ENCODE data around the gene BACH2. TPM values are rescaled to one million over a fixed set of nuclear protein-coding genes. Genes with fewer than 3 reads are reported as not detected.

The BACH2 gene
- total RNA-seq, 1 donor from 2014 or later: 2.1 TPM

- no peak for TF ChIP-seq CTCF (IDR thresholded peaks at IDR 0.05; ENCODE audit: insufficient read depth, low read length, severe bottlenecking)
- Histone ChIP-seq H3K36me3 (ENCODE audit: control insufficient read depth, insufficient read depth, low read length) (no peaks in the 10 kb centered on the region), H3K27me3 (ENCODE audit: control insufficient read depth, insufficient read depth, low read length) (no peaks in the 10 kb centered on the region), H3K4me3 (ENCODE audit: low read depth, low read length) (no peak overlapping the region)
- no peak for DNase-seq (ENCODE audit: low read depth)
- FAIRE-seq: no peak
Measured at GRCh38 chr6:89934685-89935366, 361.8 kb downstream of the BACH2 start.

DNA sequence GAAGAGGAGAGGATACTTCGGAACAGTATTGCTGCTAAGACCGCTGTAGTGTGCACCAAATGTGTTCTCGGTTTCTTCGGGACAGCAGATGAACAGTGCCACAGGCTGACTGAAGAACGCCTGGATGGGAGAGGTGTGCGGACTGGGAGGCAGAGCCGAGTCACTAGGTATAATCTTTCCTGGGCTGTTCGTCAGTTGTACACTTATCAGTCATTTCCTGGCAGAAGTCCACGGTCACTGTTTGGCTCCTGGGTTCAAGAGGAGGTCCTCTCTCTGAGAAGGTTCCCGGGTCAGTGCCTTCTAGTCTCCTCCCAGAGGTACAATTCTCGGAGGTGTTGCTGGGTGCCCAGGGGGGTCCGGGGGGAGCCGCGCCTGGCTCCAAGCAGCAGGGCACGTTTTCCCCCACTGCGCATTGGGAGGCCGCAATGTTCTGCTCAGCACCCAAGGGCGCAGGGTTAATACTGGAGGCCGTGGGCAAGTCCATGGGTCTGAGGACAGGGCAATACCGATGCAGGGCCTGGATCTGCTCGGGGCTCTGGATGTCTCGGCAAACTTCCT lies 364.3 kb downstream of the BACH2 start:
- no peak overlapping the region for H3K4me3 ChIP-seq (ENCODE audit: low read depth, low read length)
- no peaks in the 10 kb centered on the region for H3K36me3 ChIP-seq (ENCODE audit: control insufficient read depth, insufficient read depth, low read length)
- DNase-seq (ENCODE audit: low read depth) (no peak), FAIRE-seq (no peak)
- TF ChIP-seq CTCF (IDR thresholded peaks at IDR 0.05; ENCODE audit: insufficient read depth, low read length, severe bottlenecking): no peak
- no peaks in the 10 kb centered on the region for H3K27me3 ChIP-seq (ENCODE audit: control insufficient read depth, insufficient read depth, low read length)

DNA sequence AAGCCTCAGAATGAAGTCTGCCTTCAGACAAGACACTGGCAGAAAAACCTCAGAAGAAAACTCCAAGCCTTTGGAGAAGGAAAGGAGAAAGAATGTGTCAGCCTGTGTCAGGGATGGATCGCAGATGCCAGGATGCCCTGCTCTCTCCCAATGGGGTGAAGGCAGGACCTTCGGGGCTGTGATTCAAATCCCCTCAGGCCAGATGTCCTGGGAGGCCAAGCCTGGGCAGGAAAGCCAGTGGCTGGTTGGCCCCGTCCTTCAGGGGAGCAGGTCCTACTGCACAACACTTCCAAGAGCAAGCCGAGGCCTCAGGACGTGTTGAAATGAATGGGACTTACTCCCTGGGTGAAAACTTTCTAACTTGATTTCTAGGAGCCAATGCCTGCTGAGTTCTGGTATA lies 365.9 kb downstream of the BACH2 start:
- Histone ChIP-seq H3K4me3 (ENCODE audit: low read depth, low read length) (no peak overlapping the region), H3K27me3 (ENCODE audit: control insufficient read depth, insufficient read depth, low read length) (no peaks in the 10 kb centered on the region), H3K36me3 (ENCODE audit: control insufficient read depth, insufficient read depth, low read length) (no peaks in the 10 kb centered on the region)
- FAIRE-seq: peak; percentile 66
- DNase-seq (ENCODE audit: low read depth): no peak
- no peak for TF ChIP-seq CTCF (IDR thresholded peaks at IDR 0.05; ENCODE audit: insufficient read depth, low read length, severe bottlenecking)

DNA sequence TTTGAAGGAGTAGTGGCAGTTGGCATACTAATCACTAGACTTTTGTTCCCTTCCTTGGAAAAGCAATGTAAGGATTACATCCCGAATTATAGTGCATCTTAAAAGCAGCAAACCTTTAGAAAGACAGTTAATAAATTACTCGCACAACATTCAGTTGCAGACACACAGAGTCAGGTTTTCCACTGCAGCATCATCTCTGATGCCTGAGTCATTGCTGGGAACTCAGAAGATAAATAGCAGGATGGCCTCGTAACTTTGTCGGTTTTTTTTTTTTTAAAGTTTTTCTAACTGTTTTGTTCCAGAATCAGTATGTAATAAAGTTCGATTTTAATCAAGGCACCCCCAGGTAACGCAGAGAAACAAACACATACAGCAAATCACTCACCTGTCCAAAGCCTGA lies 368.0 kb downstream of the BACH2 start:
- FAIRE-seq (no peak), DNase-seq (ENCODE audit: low read depth) (peak; percentile 38)
- TF ChIP-seq CTCF (IDR thresholded peaks at IDR 0.05; ENCODE audit: insufficient read depth, low read length, severe bottlenecking): no peak
- Histone ChIP-seq H3K27me3 (ENCODE audit: control insufficient read depth, insufficient read depth, low read length) (no peaks in the 10 kb centered on the region), H3K36me3 (ENCODE audit: control insufficient read depth, insufficient read depth, low read length) (no peaks in the 10 kb centered on the region), H3K4me3 (ENCODE audit: low read depth, low read length) (no peak overlapping the region)

DNA sequence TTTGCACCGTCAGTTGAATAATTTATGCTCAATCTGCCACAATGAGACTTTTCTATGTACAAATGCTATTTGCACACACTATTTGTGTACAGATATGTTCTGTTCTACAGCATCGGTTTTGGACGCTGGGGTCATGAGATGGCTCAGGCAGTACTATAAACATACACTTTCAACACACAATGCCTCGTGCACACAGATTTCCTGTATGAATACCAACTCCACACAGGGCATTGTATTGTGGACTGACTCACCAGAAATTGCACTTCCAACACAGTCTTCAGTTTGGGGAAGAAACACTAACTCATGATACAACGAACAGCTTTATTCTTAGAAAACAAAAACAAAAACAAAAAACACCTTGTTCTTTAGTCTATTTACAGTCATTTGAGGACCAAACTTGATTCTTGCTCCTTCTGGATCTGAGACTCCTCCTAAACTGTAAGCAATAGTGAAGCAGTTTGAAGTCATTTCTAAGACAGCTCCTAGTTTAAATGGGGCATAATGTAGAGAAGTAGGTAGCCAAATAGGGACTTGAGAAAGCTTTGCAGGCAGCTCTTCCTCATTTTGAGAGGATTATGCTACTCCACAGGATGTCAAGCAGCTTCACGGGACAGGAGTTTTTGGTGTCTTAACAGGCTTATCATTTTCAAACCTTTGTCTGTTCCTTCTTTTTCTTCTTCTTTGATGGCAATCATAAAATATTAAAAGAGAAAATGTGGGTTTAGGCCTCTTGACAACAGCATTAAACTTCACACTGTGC lies 368.7 kb downstream of the BACH2 start:
- FAIRE-seq: peak; percentile 60
- Histone ChIP-seq H3K36me3 (ENCODE audit: control insufficient read depth, insufficient read depth, low read length) (no peaks in the 10 kb centered on the region), H3K4me3 (ENCODE audit: low read depth, low read length) (no peak overlapping the region), H3K27me3 (ENCODE audit: control insufficient read depth, insufficient read depth, low read length) (no peaks in the 10 kb centered on the region)
- peak; percentile 74 for DNase-seq (ENCODE audit: low read depth)
- TF ChIP-seq CTCF (IDR thresholded peaks at IDR 0.05; ENCODE audit: insufficient read depth, low read length, severe bottlenecking): no peak

All from bronchial epithelial cell (primary cell).